Uterus (tissue), 2 donors: ENCODE measurements around the gene ADARB2.

Source experiments
- CTCF ChIP-seq, 4 experiments: fragments of 200-600 bp in 2 of 4; fragments of 450-650 bp in 2 of 4; sonication (generic) in 2 of 4; IDR thresholded peaks; one replicate each; pipeline ENCODE4 v1.5.1; 2016 to 2019; ENCODE audit warnings: antibody characterized with exemption in 4 of 4, mild to moderate bottlenecking in 2 of 4, moderate library complexity in 1 of 4
- POLR2A ChIP-seq, 2 donors: fragments of 450-650 bp; IDR thresholded peaks; one replicate each; pipeline ENCODE4 v1.6.1; 2016; ENCODE audit warnings: antibody characterized with exemption in 2 of 2, mild to moderate bottlenecking in 1 of 2, moderate library complexity in 1 of 2

GRCh38 chr10:1553951-1554350, 183.4 kb downstream of the ADARB2 start:
- TF ChIP-seq CTCF (IDR thresholded peaks at IDR 0.05) (no peak), POLR2A (IDR thresholded peaks at IDR 0.05) (no peak)
